ENCODE measurements around the gene BAHD1. TPM values are rescaled to one million over a fixed set of nuclear protein-coding genes. Genes with fewer than 3 reads are reported as not detected.

BAHD1 gene
- total RNA-seq (2014; rRNA removed; shearing (Covaris generic)): 17.5 and 18.0 TPM in 2 replicates
- polyA plus RNA-seq (2015; cell fraction: cytosol; rRNA removed): 13.5 and 13.9 TPM in 2 replicates
- polyA plus RNA-seq (2015; cell fraction: nucleus; rRNA removed): 23.7 and 28.3 TPM in 2 replicates

GRCh38 chr15:40440743-40441564 is at the start of gene BAHD1:
Gene BAHD1, plus strand, starts transcription at chr15:40440953. Its CDS starts 17,512 bp downstream, at chr15:40458465.
- peak; percentile 92 for DNase-seq (ENCODE audit: low read depth)

DNA sequence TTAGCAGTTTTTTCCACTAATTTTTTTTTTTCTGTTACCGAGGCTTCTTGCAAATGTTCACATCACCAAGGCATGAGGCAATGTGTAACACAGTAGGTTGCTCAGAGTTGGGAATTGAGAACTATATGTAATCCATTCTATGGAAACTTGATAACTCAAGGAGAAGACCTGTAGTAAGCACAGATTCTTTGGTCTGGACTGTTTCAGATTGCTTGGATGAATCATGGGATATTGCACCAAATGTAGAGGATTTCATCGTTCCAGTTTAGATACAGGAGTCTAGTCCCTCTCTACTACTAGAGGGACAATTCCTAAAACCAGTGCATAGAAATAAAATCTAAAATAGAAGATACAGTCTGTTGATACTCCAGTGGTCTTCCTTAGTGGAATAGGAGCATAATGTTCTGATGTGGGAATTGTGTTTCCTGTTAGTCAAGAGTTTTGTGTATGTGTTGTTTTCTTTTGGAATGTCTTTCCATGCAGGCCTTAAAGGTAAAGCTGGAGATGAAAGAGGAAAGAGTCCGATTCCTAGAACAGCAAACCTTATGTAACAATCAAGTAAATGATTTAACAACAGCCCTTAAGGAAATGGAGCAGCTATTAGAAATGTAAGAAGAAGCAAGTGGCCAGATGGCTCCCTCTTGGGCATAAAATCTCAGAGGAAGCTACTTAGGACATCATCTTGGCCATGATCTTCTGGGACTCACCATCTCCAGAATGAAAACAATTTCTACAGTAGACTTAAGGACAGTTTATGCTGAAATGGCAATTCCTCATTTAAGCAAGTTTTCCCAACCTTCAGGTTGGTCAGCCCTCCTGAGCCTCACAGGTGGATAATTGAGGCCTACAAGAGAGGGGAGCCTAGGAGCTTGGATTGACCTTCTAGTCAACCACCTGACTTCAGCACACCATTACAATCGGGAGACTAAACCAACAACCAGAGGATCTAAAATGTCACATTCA is 47.5 kb upstream of the BAHD1 start:
- DNase-seq (ENCODE audit: low read depth): no peak

- DNase-seq (ENCODE audit: low read depth): no peak
These were observed 42.9 kb upstream of the BAHD1 start for GRCh38 chr15:40397688-40398412.

GRCh38 chr15:40398413-40398873 is 42.3 kb upstream of the BAHD1 start:
- peak; percentile 33 for DNase-seq (ENCODE audit: low read depth)

DNA sequence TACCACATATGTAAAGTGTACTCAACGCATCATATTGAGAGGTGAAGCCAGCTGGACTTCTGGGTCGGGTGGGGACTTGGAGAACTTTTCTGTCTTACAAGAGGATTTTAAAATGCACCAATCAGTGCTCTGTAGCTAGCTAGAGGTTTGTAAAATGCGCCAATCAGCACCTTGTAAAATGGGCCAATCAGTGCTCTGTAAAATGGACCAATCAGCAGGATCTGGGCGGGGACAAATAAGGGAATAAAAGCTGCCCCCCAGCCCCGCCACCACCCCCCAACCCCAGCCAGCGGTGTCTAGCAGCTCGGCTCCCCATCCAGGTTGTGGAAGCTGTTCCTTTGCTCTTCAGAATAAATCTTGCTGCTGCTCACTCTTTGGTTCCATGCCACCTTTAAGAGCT is 41.4 kb upstream of the BAHD1 start:
- DNase-seq (ENCODE audit: low read depth): no peak

GRCh38 chr15:40405501-40406381 is 35.0 kb upstream of the BAHD1 start, which contains the start of gene IVD:
Gene IVD, plus strand, starts transcription at chr15:40405795. Its CDS starts 33 bp downstream, at chr15:40405828.
- peak; percentile 97 for DNase-seq (ENCODE audit: low read depth)

DNA sequence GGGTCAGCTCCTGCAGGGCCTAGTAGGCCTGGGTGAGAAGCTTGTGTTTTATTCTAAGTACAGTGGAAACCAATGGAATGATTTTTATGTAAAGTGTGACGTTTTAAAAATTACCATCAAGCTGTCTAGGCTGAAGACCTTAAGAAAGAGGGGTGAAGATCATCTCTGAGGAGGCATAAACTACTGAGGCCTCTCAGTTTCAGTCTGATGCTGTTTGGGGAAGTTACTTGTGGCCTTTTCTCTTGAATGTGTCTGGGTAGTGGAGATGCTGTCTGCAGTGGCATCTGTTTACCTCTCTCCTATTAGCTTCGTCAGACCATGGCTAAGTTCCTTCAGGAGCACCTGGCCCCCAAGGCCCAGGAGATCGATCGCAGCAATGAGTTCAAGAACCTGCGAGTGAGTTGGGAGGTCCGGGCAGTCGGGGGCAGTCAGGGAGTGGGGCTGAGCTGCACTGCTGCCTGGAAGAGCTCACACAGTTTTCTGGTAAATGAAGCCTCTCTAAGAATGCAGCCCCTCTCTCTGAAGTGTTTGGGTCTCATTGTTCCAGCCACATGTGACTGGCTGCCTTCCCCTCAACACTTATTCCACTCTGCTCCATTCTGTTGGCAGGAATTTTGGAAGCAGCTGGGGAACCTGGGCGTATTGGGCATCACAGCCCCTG is 33.3 kb upstream of the BAHD1 start:
- DNase-seq (ENCODE audit: low read depth): no peak

- no peak for DNase-seq (ENCODE audit: low read depth)
These were observed 31.4 kb upstream of the BAHD1 start for GRCh38 chr15:40409366-40409765.

- no peak for DNase-seq (ENCODE audit: low read depth)
These were observed 30.3 kb upstream of the BAHD1 start for GRCh38 chr15:40410476-40410875.

DNA sequence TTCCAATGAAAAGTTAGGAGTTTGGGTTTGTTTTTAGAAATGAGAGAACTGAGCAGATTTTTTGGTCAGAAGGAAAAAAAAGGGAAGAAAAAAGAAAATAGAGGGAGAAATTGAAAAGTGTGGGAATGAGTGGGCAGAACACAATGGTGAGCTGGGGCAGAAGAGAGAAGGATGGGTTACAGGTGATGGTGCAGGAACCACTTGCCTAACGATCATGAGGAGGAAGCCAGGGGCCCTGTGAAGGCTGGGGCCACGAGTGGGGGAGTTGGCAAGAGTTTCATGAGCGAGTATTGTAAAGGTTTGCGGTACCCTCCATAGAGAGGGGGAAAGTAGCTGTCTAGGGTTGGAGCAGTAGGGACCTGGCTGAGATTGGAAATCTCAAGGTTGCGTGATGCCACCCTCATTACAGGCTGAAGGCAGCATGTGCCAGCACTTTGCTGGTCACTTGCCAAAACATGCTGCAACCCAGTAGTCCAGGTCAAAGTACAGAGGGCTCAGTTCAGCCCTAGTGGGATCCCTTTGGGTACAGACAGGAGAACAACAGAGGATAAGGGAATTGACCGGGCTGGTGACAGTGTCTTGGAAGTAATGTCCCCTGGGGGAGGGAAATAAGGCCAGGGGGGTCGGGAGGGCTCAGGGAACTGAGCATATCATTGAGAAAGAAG is 28.5 kb upstream of the BAHD1 start:
- DNase-seq (ENCODE audit: low read depth): no peak

DNA sequence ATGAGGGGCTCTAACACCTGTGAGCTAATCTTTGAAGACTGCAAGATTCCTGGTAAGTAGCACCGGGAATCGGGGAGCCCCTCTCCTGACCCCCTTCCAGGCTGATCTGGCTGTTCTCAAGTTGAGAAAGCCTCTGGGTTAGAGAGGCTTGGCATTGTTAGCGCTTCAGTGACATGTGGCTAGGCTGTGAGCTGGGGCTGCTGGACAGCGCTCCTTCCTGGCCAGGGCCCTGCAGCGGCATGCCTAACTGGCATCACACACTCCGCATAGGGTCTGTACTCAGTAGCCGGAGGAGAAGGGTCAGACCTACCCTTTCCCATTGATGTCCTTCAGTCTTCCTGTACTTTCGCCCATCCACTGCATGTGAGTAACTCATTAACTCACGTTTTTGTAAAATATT is 27.7 kb upstream of the BAHD1 start:
- DNase-seq (ENCODE audit: low read depth): no peak

- no peak for DNase-seq (ENCODE audit: low read depth)
These were observed 25.9 kb upstream of the BAHD1 start for GRCh38 chr15:40414816-40415215.

- DNase-seq (ENCODE audit: low read depth): no peak
These were observed 25.5 kb upstream of the BAHD1 start for GRCh38 chr15:40415226-40415625.

DNA sequence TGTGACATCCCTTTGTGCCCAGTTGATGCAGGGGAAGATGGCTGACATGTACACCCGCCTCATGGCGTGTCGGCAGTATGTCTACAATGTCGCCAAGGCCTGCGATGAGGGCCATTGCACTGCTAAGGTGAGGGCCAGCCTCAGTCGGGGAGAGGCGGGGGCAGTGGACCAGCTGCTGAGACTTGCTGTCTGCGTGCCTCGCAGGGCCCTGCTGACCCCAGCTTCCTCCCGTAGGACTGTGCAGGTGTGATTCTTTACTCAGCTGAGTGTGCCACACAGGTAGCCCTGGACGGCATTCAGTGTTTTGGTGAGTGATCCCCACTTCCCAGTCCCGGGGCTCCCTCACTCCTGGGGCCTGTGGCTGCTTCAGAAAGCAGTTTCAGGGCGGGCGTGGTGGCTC is 24.7 kb upstream of the BAHD1 start:
- no peak for DNase-seq (ENCODE audit: low read depth)

DNA sequence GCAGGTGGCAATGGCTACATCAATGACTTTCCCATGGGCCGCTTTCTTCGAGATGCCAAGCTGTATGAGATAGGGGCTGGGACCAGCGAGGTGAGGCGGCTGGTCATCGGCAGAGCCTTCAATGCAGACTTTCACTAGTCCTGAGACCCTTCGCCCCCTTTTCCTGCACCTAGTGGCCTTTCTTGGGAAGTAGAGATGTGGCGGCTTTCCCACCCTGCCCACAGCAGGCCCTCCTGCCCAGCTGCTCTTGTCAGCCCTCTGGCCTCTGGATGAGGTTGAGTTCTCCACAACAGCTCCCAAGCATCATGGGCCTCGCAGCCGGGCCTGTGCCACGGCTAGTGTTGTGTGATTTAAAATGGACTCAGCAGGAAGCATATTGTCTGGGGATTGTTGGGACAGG is 22.6 kb upstream of the BAHD1 start:
- DNase-seq (ENCODE audit: low read depth): no peak

- DNase-seq (ENCODE audit: low read depth): no peak
These were observed 20.6 kb upstream of the BAHD1 start for GRCh38 chr15:40420071-40420713.

GRCh38 chr15:40420793-40421192 is 20.0 kb upstream of the BAHD1 start:
- no peak for DNase-seq (ENCODE audit: low read depth)
